NCI-H524 (cell line): ENCODE results near the gene RELN.

ENCODE experiments used
- DNase-seq, 2 experiments: peaks; one replicate each; lab custom pipeline; 2025; lab: John Stamatoyannopoulos, UW

RELN gene

GRCh38 chr7:103680161-103681144, 309.0 kb downstream of the RELN start:
- DNase-seq, result peak; percentile 70 to 73

GRCh38 chr7:103679151-103680132, 310.0 kb downstream of the RELN start:
- DNase-seq, result no peak

DNA sequence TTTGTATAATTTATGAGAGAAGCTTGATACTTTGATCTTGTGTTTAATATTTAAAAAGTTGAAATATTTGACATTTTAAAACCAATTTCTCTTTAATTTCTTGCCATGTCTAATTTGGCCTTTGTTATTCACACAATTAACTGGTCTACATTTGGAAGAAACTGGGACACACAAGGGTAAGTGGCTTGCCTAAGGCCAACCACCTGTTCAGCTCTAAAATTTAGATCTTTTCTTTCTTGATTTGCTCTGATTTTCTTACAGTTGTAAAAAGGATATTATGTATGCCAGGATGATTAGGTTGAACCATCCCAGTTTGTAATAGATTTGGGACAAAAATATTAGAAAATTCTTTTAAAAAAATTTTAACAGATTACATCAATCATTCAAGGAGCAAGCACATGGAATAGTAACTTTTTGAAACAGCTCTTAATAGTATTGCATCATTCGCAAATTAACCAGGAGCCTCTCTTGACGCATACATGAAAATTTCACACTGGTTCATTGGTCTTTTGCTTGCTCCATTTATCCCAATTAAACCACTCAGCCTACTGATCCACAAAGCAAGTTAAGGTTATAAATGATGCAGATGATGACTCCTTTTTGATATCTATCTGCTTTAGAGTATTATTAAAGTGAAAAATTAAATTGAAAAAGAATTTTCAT, 321.0 kb downstream of the RELN start:
- DNase-seq, result no peak

DNA sequence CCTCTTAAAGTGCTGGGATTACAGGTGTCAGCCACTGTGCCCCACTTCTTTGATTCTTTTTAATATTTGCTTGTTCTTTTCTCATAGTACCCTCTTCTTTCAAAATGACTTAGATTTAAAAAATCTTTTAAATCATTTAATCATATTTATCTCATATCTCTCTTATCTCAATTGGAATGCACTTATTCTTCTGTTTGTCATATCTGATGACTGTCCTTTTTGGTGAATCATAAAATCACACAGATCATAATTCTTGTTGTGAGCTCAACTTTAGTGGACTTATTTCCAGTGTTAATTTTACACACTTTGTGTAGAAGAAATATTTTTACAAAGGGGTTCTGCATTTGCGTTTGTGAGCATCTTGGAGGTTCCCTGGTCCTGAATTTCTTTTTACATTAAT, 323.1 kb downstream of the RELN start:
- no peak for DNase-seq

GRCh38 chr7:103664577-103664976, 324.9 kb downstream of the RELN start:
- DNase-seq, result peak in 1 of 2 experiments; percentile 3

GRCh38 chr7:103660455-103661371, 328.7 kb downstream of the RELN start:
- DNase-seq, result peak in 1 of 2 experiments; percentile 14

DNA sequence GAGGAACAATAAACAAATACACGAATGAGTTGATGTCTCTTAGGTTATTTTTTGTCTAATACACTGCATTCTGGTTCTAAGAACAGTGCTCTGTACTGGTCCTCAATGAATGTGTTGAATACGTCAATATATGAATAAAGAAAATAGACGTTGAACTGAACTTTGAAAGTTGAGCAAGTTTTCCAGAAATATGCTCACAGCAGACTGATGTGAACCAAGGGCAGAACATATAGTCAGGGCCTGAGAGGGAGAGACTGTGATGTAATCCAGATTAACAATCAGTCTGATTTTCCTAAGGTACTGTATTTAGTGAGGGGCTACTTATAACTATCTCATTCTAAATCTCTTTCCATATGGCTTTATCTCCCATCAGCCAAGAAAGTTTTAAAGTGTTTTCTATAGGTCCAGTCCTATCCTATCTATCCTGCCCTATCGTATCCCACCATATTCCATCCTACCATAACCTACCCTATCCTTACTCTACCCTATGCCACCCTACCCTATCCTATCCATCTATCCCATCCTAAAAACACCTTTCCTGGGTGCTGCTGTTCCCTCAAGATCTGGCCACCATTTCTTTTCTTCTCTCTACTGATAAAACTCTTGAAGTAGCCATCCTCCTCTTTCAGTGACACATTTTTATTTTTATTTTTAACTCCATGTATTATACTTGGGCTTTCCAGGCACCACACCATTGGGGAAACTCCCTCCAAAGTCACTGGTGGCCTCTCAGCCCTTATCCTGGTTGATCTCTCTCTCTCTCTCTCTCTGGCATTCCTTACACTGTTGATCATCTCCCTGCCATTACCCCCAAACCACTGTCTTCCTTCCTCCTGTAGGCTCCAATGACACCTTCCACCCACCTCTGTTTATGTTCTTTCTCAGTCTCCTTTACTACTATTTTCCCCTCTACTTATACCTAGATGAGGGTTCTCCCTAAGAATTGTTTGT, 331.1 kb downstream of the RELN start:
- DNase-seq, result no peak

GRCh38 chr7:103657474-103657894, 332.0 kb downstream of the RELN start:
- DNase-seq, result no peak

- DNase-seq, result no peak
Observed at GRCh38 chr7:103656221-103656620, 333.2 kb downstream of the RELN start.

- peak; percentile 14 to 50 for DNase-seq
Observed at GRCh38 chr7:103651593-103652377, 337.7 kb downstream of the RELN start.

DNA sequence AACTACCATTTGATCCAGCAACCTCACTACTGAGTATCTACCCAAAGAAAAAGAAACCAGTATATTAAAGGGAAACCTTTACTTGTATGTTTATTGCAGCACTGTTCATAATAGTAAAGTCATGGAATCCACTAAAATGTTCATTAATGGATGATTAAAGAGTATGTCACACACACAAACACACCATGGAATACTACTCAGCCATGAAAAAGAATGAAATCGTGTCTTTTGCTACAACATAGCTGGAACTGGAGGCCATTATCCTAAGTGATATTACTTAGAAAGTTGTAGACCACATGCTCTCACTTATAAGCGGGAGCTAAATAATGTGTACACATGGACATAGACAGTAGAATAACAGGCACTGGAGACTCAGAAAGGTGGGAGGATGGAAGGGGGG, 340.4 kb downstream of the RELN start:
- no peak for DNase-seq

DNA sequence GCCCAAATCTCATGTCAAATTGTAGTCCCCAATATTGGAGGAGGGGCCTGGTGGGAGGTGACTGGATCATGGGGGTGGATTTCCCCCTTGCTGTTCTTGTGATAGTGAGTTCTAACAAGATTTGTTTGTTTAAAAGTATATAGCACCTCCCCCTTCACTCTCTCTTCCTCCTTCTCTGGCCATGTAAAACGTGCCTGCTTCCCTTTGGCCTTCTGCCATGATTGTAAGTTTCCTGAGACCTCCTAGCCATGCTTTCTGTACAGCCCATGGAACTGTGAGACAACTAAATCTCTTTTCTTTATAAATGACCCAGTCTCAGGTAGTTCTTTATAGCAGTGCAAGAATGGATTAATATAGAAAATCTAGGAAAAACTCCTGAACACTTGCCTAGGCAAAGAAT, 341.3 kb downstream of the RELN start:
- DNase-seq, result no peak

- no peak for DNase-seq
Observed at GRCh38 chr7:103644319-103644718, 345.1 kb downstream of the RELN start.

DNA sequence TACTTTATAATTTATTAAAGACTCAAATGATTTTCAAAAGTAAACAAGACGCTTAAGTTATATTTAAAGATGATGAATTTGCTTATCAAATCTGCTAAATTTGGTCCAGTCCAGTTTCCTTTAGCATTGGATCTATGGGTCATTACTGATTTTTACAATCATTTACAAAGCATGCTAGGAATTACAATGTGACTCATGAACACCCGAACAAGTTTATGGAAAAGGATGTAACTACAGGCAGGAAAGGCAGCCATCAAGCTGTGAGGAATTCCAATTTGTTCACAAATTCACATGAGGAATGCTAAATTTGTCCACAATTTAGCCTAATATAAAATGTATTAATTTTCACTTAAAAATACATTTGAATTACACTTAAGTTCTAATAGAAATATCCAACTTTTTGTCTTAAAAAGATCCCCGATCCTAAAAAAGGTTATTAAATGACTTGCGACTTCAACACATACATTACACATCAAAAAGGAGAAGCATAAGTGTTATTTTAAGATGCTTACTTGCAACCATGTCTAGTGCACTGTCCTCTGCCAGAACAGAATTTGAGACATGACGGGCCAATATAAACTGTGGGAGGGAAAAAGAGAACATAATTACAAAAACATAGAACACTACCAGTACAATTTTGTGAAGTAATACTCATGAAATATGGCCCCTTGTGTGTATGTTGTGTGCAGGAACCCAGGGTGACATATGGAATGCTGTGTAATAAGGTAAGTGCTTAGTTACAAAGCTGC, 349.3 kb downstream of the RELN start:
- DNase-seq, result peak in 1 of 2 experiments; percentile 6

DNA sequence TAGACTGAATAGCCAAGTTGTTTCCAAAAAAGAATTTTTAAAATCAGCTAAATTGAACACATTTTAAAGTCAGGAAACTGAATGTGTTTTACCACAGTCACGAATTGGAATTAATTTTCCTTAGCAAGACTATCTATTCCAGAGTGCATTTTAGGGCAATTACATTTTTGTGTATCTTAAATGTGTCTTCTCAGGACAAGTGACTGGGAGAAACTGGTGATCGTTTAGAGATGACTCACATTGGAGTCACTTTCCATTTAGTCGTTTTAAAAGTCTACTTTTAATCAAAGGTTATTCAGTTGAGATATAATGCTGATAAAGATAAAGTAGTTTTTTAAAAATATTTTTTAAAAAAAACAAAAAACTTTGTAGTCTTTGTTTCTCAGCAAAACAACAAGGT, 351.7 kb downstream of the RELN start:
- no peak for DNase-seq

DNA sequence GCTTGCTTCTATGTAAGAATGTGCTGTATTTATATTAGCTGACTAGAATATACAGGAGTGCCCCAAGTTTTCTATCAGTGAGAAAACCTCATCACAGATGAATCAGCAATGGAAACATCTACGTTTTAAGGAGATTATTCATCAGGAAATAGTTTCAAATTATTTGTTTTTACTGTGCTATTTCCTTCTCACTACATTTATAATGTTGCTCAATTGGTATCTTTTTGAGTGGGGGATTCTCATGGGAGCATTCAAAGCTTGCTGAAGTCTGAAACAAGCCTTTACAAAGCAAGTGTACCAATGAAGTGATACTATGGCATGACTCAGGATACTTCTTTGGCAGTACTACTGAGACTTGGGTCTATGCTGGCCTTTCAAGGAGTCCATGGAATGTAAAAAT, 352.4 kb downstream of the RELN start:
- DNase-seq, result no peak

DNA sequence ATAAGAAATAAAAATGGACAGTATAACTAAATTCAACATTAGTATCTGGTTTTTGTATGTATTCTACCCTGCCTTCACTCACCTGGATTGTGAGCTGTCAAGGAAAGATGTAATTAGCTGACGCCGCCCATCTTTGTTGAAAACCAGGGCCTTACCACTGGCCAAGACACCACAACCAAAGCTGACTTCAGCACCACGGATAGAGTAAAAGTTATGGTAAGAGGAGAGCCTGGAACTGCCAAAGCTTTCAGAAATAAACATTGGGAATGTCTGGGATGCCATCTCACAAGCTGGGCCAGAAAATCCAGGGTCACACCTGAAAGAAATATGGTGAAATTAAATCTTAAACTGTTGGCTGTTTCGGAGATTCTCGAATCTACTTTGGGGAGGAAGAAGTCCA, 353.3 kb downstream of the RELN start:
- DNase-seq, result no peak

DNA sequence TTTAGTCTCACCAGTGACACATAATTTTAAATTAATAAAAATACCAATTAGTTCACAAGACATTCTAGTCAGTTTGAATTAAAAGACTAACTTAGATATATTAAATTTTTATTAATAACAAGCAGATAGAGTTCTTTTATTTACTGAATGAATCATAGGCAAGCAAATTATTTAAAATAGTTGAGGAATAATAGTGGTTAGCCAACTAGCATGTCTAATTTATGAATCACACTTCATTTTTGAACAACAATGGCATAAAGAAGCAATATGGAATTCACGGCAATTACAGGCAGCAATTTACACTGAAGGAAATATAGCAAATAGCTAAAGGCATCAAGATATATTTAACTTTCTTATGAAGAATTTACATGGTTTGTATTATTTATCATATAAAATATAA, 356.5 kb downstream of the RELN start:
- no peak for DNase-seq
